GM18505 (cell line): ENCODE measurements around the gene FKBP14.
A peak's percentile ranks its signal among the peaks of the same experiment; 100 is the strongest.

ENCODE experiments used
- ATAC-seq: cut with Tn5 transposase; IDR thresholded peaks from one replicate; pipeline ENCODE4 v1.9.1; 2021; ENCODE audit not compliant: unreplicated experiment
- POLR2A ChIP-seq: IDR thresholded peaks from 4 replicates; pipeline ENCODE4 v1.6.1; 2011; ENCODE audit warnings: borderline replicate concordance; ENCODE audit not compliant: insufficient read depth, insufficient read length; ENCODE audit errors: extremely low read depth

The FKBP14 gene

DNA sequence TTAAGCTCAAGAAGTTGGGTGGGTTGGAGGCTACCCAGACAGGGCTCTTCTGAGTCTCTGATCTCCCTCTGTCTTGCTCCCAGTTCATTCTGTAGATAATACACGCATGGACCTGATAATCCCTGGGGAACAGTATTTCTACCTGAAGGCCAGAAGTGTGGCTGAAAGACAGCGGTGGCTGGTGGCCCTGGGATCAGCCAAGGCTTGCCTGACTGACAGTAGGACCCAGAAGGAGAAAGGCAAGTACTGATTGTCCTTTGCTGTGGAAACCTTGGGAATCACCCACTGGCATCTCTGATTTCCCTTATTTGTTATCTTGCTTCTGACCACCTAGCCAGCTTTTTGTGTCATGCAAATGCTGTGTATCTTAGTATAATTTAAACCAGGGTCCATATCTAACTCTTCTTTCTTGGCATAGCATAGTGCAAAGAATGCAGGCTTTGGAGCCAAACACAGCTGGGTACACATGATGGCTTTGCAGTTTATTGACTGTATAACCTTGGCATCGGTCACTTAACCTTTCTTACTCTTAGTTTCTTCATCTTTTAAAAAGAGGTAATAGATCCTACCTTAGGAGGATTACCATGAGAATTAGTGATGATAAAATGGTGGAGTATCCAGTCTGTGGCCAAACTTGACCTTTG lies 19.7 kb upstream of the FKBP14 start:
- no peak for TF ChIP-seq POLR2A
- ATAC-seq = no peak

- TF ChIP-seq POLR2A = no peak
- no peak for ATAC-seq
Observed at GRCh38 chr7:30041526-30042269, 15.2 kb upstream of the FKBP14 start.

DNA sequence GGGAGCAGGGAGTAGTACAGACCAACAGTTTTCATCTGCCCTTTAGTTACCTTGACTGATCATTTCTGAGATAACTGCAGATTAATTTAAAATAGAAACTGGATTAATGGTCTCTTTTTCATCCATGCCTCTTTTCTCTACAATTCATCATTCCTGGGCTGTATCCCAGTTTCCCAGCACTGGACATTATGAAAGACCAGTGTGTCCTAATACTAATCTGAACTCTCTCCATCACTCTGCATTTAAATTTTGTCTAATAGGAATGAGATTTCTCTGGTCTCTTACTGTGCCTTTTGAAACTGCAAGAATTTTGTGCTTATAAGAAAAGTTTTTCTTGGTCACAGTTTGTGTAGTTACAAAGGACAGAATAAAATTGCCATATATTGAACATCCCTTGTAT lies 14.4 kb upstream of the FKBP14 start:
- no peak for ATAC-seq
- TF ChIP-seq POLR2A = no peak

- no peak for ATAC-seq
Observed at GRCh38 chr7:30038196-30038980, 11.9 kb upstream of the FKBP14 start.

DNA sequence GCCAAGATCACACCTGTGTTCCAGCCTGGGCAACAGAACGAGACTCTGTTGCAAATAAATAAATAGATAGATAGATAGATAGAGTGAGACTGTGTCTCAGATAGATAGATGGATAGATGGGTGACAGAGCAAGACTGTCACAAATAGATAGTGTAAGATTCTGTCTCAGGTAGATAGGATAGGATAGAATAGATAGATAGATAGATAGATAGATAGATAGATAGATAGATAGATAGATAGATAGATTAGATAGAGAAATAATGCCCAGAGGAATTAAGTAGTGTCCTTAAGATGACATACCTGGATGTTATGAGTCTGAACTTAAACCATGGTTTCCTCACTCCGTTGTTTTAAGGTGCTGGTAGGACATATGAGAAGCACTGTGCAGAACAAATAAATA lies 9.7 kb upstream of the FKBP14 start:
- ATAC-seq = no peak
- no peak for TF ChIP-seq POLR2A

More at GRCh38 chr7:30038196-30038980, 11.9 kb upstream of the FKBP14 start:
- no peak for TF ChIP-seq POLR2A

DNA sequence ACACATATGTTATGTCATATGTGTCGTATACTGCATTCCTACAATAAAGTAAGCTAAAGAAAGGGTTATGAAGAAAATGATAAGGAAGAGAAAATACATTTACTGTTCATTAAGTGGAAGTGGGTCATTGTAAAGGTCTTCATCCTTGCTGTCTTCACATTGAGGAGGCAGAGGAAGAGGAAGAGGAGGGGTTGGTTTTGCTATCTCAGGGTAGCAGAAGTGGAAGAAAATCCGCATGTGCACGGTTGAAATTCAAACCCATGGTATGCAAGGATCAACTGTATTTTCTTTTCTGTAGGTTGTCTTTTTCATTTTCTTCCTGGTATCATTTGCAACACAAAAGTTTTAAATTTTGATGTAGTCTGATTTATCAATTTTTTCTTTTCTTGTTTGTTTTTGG lies 8.0 kb upstream of the FKBP14 start:
- TF ChIP-seq POLR2A = no peak
- no peak for ATAC-seq

- TF ChIP-seq POLR2A = no peak
- no peak for ATAC-seq
Observed at GRCh38 chr7:30032310-30033125, 6.0 kb upstream of the FKBP14 start.

GRCh38 chr7:30029696-30030095 lies 3.2 kb upstream of the FKBP14 start:
- ATAC-seq = no peak
- TF ChIP-seq POLR2A = no peak

DNA sequence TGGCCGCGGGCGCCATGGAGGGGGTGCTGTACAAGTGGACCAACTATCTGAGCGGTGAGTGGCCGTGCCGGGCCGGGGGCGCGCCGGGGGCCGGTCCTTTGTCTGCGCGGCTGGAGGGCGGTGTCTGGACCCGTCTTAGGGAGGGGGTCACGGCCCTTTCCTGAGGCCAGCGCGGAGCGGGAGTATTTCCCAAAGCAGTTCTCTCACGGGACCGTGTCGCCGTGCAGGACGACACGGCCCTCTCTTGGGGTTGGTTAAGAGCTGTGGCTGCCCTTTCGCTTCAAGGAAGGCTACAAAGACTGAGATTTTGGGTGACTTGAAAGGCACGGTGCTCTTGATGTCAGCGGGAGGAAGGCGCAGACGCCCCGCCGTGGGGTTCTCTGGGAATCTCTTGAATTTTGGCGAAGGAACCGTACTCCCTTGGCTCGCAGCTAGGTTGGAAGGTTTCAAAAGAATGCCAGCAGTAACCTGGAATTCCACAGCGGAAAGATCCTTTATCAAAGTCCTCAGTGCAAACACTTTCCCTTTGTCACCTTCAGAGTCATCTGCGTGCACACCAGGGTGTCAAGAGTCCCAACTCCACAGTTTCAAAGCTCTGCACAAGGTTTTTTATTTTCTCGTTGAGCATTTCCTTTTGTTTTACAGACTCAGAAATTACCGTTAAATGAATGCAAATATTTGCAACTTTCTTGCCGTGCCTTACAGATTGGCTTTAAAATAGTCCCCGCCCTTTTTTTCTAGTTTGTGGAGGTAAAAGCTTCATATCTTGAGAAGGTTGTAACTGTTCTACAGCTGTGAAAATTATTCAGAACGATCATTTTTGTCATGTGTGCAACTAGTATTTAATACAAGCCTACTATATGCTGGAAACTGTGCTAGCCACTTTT lies 2.5 kb upstream of the FKBP14 start:
- peak; percentile 26 for ATAC-seq
- TF ChIP-seq POLR2A = peak; percentile 0

- peak; percentile 48 for ATAC-seq
- TF ChIP-seq POLR2A = peak; percentile 73
Observed at GRCh38 chr7:30028216-30028748, 1.8 kb upstream of the FKBP14 start, which contains the start of gene PLEKHA8. Gene PLEKHA8 (plus strand): TSS chr7:30028412. CDS start chr7:30028763, 351 bp downstream.

DNA sequence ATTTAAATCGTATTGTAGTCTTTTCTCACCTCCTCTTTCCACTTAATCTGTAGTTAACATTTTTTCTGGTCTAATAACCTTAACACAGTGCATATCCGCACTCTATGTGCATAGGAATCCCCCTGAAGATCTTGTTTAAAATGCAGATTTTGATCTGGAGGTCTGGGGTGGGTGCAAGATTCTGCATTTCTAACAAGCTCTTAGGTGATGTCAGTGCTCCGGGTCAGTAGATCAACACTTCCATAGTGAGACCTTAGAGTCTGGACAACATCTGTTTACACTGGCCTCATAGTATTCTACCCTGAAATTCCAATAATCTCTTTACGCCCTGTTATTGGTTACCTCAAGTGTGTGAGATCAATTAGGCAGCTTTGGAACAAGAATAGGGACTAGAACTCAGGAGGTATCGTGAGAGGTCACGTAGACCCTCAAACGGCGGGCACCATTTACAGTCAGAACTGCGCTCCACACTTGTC lies 1.3 kb upstream of the FKBP14 start:
- TF ChIP-seq POLR2A = no peak
- no peak for ATAC-seq

DNA sequence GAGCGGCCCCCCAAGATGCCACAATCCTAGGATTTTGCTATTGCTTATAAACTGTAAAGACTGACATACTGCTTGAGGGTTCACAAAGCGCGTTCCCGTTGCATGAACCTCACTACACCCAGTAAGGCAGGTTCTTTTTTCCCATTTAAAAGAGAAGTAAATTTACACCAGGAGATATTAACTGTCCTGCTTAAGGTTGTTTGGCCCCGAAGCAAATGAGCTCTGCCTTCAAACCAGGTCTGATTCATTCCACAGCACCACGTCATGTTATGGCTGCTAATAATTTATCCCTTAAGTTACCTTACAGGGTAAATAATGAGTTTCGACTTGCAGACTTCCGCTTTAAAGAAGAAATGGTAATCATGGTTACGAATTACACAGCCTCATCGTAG lies 559 bp upstream of the FKBP14 start:
- peak; percentile 5 for ATAC-seq
- TF ChIP-seq POLR2A = no peak

DNA sequence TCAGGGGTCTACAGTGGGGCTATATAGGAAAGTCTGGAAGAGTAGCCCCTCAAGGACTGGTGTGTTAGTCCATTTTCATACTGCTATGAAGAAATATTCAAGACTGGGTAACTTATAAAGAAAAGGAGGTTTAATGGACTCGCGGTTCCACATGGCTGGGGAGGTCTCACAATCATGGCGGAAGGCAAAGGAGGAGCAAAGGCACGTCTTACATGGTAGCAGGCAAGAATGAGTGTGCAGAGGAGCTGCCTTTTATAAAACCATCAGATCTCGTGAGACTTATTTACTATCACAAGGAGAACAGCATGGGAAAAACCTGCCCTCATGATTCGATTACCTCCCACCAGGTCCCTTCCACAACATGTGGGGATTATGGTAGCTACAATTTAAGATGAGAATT lies 3.0 kb downstream of the FKBP14 start:
- TF ChIP-seq POLR2A = no peak
- ATAC-seq = no peak
